GM19328 (cell line): ENCODE results near the gene MXD4.

Experiments
- ATAC-seq: cut with Tn5 transposase; IDR thresholded peaks from one replicate; pipeline ENCODE4 v1.9.1; 2021; ENCODE audit warnings: mild to moderate bottlenecking, moderate library complexity; ENCODE audit not compliant: unreplicated experiment

The MXD4 gene, protein sequence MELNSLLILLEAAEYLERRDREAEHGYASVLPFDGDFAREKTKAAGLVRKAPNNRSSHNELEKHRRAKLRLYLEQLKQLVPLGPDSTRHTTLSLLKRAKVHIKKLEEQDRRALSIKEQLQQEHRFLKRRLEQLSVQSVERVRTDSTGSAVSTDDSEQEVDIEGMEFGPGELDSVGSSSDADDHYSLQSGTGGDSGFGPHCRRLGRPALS

DNA sequence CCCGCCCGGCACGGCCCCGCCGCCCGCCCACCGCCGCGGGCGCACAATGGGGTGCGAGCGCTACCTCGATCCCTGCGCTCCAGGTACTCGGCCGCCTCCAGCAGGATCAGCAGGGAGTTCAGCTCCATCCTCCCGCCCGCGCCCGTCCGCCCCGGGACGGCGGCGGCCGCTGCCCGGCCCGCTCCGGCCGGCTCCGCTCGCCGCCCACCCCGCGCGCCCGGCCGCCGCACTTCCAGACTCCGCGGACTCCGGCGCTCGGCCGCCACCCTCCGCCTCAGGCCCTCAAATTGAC, at the start of gene MXD4:
TSS of gene MXD4 (minus strand) at position 257 of the 292 bp plus-strand sequence. CDS start at position 128, 129 bp downstream.
- no peak for ATAC-seq

DNA sequence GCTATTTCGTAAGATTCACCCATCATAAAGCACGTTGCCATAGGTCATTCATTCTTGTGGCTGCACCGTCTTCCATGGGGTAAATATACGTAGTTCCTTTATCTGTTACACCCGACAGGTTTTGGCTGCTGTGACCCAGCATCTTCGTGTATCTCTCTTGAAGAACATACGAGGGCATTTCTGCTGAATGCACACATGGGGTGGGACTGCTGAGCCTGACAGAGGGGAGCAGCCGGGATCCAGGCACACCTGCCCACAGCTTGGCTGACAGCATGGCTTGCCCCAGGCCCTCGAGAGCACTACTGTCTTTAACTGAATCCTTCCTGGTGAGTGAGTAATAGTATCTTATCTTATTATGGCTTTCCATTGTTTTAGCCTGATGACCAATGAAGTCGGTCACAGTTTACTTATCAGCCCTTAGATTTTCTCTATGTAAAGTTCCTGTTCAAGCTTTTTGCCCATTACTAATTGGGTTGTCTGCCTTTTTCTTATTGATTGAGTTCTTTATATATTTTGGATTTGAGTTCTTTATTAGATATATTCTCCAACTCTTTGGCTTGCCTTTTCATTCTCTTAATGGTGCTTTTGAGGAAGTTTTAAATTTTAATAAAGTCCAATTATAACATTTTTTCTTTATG, 45.0 kb upstream of the MXD4 start:
- ATAC-seq = no peak

DNA sequence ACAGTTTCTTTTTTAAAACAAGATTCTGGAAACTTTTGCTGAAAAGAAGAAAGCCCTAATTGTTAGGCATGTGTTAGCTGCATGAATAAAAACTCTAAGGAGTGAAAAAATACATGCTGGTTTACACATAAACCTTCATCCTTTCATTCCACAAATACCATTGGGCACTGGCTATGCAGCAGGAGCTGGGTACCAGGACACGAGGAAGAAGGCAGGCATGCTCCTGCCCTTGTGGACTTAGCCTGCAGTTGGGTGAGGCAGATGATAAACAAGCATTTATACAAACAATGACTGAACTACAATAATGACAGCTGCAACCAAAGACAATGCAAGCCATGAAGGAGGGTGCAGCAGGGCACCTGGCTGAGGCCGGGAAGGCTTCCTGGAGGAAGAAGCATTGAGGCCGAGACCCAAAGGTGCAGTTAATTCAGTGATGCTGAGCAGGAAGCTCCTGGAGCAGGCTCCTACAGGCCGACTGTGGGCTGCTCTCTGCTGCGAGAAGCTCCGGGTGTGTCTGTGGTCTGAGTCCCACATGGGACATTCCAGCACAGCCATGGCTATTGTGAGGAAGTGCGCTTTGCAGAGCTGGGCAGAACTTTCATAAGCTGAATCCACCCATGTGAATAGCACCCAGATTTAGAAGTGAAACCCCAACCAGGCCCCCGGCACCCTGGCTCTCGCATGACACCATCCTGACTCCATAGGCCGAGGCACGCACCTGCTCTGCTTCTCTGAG, 44.0 kb upstream of the MXD4 start:
- ATAC-seq = no peak

DNA sequence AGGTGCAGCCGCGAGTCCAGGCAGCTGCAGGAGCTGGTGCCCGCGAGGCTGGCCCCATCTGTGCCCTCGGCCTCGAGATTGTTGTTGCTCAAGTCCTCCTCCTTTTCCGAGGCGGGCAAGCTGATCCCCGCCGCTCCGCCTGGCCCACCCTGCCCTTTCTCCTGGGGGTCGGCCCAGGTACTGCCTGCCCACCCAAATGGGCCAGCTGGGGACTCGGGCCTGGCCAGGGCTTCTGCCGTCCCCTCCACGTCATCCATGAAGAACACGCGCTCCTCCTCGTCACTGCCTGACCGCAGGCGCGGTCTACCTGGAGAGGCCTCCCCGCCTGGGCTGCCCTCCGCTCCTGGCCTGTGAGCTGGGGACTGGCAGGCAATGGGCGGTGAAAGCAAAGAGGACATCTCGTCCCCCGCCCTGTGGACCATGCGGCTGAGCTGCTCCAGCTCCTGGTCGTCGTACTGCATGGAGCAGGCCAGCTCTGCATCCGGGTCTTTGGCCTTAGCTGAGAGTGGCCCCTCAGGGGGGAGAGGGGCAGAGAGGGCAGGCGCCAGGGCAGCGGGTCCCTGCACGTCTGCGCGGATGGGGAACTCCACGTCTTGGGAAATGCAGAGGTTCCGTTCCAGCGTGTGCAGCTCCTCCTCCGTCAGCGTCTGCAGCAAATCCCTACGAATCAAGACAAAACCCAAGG, 43.1 kb upstream of the MXD4 start:
- no peak for ATAC-seq

DNA sequence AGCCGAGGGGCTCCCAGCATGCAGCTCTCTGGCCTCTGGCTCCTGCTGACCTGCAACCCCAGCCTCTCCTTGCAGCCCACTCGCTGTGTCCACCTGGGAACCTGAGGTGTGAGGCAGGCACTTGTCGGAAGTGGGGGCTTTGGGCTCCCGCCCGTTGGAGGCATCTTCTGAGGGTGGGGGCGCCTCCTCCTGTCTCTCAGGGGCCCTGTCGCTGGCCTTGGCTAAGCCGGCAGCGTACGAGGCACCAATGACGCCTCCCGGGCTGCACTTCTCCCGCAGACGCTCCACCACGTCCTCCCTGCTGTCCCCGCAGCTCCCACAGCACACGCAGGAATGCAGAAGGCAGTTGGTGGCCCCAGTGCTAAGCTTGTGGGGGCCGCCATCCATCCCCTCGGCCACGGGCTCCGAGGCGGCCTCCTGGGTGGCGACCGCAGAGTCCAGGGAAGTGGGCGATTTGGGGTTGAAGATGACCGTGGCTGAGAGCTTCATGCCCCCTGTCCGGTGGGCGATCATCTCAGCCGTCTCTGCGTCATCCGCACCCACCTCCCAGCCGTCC, 42.5 kb upstream of the MXD4 start:
- ATAC-seq = no peak

DNA sequence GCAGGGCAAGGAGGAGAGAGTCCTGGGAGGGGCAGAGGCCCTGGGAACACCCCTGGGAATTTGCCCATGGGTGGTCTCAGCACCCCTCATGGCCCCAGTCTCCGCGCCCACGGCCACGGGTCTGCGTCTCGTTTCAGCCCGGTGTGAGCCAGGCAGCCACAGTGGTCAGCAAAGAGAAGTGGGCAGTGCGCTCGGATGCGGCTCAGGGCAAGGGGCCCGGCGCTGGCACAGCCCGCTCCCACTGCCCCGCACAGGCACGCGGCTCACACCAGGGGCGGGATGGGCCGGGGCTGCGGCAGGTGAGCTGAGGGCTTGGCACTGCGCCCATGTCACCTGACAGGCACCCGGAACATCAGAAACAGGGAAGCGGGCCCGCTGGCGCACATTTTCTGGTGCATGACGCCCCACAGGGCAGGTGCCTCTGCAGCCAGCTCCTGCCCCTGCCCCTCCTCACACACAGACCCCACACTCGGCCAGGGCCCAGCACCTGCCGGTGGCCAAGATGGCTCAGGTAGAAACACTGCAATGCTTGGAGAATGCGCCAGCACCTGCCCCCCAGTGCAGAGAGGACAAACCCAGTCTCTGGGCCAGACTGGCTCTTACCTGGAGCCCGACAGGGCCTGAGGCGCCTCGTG, 41.9 kb upstream of the MXD4 start:
- no peak for ATAC-seq

DNA sequence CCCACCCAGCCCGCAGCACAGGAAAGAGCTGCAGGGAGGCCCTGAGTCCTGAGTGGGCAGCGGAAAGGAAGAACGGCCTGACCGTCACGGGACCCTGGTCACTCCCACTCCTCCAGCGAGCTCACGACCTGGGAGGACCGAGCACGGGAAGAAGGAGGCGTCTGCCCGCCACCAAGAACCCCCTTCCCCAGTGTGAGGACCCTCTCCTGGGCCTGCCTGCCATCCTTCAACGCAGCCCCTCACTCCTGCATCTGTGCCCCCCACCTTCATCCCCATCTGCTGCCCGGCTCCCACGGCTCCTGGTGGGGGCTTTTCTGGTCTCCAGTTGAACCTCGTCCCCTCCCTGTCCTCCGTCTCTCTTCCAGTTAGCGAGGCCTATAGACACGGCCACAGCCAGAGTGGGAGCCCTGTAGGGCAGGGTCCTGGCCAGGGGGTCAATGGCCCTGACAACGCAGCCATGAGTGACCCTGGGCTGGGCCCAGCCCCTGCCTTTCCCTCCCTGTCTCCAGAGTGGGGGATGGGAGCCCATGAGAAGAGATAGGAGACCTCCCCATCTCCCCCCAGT, 41.3 kb upstream of the MXD4 start:
- no peak for ATAC-seq

DNA sequence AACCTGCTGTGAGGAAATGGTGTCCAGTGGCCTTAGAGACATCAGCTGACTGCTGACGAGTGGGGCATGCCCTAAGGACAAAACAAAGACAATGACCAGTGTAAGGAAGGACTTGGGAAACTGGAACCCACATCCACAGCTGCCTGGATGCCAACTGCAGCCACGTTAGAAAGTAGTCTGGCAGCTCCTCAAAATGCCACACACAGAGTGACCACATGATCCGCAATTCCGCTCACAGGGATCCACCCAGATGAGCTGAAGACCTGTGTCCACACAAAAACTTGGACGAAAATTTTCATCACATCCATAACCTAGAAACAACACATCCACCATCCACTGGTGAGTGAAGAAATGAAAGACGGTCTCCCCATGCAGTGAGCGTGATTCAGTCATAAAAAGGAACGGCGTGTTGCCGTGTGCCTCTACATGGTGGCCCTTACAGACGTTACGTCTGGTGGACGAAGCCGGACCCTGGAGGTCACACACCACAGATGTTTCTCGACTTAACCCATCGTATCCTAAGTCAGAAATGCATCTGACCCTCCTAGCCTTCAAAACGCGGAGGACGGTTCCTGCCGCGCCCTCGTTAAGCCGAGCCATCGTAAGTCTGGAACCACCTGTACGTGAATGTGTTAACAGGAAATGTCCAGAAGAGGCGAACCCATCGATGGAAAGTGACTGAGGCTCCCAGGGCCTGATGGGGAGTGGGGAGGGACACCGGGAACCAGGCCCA, 40.6 kb upstream of the MXD4 start:
- no peak for ATAC-seq

DNA sequence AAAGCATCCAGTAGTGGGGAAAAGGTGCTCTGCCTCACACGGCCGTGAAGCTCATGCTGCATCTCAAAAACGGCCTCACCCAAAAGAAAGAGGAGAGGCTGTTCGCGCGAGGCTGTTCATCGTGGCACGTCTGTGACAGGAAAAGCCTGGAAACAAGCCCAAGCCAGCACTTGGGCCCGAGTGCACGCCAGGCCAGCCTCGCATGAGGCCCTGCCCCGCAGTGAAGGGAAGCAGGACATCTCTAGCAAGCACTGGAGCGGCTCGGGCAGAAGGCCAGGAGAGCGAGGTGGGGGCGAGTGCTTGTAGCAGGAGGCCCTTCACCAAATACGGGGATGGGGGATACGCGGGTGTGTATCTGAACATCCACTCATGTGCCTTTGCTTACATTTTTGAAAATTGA, 39.9 kb upstream of the MXD4 start:
- ATAC-seq = no peak

DNA sequence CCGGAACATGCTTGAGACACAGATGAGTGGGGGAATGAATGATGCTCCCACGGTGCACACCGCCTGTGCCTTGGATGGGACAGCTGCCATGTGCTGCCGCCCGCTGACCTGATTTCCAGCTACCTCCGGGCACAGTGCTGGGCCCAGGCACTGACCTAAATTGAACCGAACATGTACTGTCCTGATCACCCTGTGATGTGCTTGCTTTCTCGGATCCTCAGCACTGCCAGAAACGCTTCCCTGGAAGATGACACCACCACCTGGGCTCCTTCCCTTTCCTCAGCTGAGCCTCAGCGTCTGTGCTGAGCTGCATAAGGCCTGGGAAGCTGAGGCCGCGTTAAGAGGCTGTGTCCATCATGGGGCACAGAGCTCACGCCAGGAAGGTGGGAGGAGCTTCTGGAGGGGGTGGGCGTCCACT, 39.3 kb upstream of the MXD4 start:
- no peak for ATAC-seq

DNA sequence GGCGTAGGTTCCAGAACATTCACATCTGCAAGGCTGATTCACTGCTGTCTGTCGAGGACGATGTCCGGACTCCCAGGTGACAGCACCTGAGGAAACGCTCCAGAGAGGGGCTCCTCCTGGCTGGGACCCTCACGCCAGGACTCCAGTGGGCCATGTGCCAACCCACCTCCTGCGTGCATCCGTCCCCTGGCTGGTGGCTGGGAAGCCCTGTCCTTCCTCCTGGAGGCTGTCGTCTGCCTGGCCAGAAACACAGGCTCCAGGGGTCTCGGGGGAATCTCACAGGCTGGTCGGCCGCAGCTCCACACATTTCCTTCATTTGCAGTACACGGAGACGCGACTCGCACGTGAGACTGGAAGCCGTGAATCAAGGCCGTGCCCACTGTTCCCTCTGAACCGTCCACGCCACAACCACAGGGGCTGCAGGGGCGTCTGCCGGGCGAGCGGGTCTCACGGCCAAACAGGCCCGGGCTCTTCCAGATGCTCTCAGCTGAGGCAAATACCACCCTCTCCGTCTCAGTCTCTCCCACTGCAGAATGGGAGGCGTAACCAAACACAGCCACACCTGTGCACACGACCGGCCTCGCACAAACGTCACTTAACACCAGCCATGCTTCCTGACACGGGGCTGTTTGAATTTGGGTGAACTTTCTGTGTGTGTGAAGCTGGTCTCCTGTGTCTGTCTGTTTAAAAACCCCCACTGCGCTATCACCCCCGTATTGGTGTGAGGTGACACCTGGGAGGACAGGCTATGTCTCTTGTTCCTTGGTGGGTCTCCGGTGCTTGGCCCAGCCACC, 38.7 kb upstream of the MXD4 start:
- ATAC-seq = no peak

DNA sequence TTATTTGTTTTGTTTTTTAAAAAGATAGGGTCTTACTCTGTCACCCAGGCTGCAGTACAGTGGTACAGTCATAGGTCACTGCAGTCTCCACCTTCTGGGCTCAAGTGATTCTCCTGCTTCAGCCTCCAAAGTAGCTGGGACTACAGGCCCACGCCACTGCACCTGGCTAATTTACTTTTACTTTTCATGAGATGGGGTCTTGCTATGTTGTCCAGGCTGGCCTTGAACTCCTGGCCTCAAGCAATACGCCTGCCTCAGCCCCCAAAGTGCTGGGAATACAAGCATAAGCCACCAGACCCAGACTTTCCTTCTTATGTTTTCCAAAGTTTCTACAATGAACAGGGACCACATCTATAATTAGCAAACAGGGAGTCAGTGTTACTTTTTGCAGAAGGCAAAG, 37.9 kb upstream of the MXD4 start:
- no peak for ATAC-seq

DNA sequence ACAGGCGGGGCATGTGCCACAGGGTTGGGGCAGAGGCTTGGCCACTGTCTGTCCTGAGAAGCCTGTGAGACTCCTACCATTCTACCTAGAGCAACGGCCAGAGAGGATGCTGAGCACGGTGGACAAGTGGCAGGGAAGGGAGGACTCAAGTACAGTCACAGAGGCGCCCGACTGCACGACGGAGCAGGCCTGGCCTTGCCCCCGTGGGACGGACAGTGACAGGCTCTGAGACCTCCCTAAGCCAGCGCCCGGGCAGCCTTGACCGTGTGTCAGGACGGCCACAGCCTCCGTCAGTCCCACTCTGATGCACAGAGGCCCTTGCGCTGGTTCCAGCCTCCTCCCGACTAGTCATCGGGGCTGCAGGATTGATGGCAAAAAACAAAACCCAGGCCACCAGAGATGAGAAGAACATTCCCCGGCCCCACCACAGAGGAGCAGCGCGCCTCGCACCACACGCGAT, 36.7 kb upstream of the MXD4 start:
- no peak for ATAC-seq

DNA sequence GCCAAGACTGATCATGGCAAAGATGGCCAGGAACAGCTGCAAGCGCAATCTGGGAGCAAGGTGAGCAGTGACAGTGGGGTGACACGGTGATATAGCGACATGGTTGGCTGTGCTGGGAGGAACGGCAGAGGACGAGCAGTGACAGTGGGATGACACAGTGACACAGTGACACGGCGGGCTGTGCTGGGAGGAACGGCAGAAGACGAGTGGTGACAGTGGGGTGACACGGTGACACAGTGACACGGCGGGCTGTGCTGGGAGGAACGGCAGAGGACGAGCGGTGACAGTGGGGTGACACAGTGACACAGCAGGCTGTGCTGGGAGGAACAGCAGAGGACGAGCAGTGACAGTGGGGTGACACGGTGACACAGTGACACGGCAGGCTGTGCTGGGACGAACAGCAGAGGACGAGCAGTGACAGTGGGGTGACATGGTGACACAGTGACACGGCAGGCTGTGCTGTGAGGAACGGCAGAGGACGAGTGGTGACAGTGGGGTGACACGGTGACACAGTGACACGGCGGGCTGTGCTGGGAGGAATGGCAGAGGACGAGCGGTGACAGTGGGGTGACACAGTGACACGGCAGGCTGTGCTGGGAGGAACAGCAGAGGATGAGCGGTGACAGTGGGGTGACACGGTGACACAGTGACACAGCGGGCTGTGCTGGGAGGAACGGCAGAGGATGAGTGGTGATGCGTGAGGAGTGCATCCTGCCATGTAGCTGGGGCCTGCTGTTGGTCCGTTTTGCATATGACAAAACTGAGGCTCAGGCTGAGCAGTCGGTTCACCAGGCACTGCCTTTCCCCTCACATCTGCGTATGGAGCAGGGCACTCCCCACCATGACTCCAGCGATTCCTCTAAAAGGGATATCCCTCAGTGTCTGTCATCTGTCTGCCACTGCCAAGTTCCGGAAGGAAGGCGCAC, 36.0 kb upstream of the MXD4 start:
- ATAC-seq = no peak

DNA sequence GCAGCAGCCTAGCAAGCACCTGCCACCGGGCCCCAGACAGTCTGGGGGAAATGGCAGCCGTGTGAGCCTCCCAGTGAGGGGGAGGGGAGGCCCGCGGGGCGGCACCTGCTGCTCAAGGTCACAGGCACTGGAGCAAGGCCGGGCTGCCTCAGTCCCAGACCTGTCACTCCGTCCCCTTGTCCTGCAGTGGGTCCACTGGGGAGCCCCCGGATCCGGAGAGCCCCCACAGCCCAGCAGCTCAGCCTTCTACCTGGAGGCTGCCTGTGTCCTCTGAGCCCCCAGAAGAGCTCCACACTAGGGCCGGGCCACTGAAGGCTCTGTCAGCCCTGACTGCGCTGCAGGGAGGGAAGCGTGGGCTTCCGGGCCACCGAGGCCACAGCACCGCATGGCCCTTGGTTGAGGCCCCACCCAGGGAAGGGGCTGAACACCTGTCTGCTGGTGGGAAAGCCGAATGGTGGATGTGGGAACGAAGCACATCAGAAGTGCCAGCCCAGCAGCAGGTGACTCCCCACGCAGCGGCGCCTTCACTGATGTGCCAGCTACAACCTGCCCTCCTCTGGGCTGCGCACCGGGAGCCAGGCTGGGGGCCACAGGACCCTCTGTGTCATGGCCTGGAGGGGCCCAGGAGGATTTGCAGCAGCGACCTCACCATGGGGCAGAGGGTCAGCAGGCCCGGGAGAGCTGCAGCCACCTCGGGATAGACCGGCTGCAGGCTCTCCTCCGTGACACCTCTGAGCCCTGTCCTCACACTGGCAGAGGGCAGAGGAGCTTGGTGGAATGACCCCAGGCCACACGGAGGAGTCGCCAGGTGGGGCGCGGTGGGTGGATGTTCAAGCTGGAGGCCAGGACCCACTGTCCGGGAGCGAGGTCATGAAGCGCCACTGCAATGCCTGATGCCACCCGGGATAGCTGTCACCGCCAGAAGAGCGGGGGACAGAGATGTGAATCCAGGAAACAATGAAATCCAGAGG, 35.0 kb upstream of the MXD4 start:
- ATAC-seq = no peak

DNA sequence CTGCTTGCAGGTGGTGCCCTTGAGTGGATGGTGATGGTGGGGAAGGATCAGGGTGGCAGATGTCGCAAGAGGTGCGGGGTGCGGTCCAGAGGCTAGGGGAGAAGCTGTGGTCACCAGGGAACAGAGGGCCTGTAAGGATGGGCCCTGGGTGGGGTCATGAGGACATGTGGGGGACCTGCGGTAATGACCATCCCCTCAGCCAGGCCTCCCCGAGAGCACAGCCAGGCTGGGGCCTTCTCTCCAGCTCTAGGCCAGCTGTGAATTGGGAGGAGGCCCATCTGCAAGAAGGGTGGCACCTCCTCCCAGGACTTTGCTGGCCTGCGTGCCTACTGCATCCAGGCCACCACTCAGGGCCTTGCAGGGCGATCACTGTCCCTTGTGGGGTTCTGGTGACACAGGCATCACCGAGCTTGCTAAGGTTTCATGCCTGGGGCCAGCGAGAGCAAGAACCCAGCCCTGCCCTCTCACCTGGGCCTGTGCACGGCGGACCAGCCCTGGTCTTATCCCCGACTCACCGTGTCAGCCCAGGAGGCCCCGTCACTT, 34.1 kb upstream of the MXD4 start:
- ATAC-seq = no peak

DNA sequence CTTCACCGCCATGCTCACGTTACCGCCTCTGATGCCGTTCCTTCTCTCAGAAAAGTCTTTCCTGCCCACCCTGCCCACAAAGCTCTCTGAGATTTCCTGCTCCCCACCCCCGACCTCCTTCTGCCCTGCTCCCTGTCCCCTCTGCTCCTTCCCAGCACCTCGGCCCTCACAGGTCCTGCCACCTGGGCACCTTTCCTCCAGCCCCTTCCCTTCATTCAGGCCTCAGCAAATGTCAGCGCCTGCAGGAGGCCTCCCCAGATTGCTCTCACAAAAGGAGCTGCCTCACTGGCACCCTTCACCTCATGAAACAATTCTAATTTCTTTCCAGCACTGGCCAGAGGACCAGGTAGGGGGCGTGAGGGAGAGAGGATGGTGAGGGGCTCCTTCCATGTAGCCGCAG, 33.6 kb upstream of the MXD4 start:
- no peak for ATAC-seq
